ENCODE data around the gene HIPK2. TPM values are rescaled to one million over a fixed set of nuclear protein-coding genes. Genes with fewer than 3 reads are reported as not detected.
A peak's percentile ranks its signal among the peaks of the same experiment; 100 is the strongest.
"Not testable (repeated sequence)": the region's sequence is repeated elsewhere in the genome, so short reads cannot be mapped to it uniquely, and the experiment has no call there.

The HIPK2 gene
- total RNA-seq, 1 donor from 2014 or later, result 72.3 TPM

- Mint-ChIP-seq H3K27me3 (ENCODE audit: low read depth) (no peaks in the 10 kb centered on the region), H3K9me3 (ENCODE audit: low read depth) (no peaks in the 10 kb centered on the region), H3K27ac (ENCODE audit: unreplicated experiment) (peak overlapping the region; percentile 47), H3K4me3 (ENCODE audit: unreplicated experiment) (no peak overlapping the region), H3K4me1 (ENCODE audit: low read depth) (peaks cover 36% of the 10 kb centered on the region), H3K36me3 (ENCODE audit: low read depth) (peaks cover 3% of the 10 kb centered on the region)
- DNase-seq (ENCODE audit: low spot score), result no peak
- TF ChIP-seq CTCF (IDR thresholded peaks at IDR 0.05), result no peak
These were observed 104.6 kb downstream of the HIPK2 start for GRCh38 chr7:139673230-139673629.

GRCh38 chr7:139671967-139672366, 105.8 kb downstream of the HIPK2 start:
- Mint-ChIP-seq H3K36me3 (ENCODE audit: low read depth) (peaks cover 3% of the 10 kb centered on the region), H3K9me3 (ENCODE audit: low read depth) (no peaks in the 10 kb centered on the region), H3K27me3 (ENCODE audit: low read depth) (no peaks in the 10 kb centered on the region), H3K27ac (ENCODE audit: unreplicated experiment) (no peak overlapping the region), H3K4me1 (ENCODE audit: low read depth) (peaks cover 36% of the 10 kb centered on the region), H3K4me3 (ENCODE audit: unreplicated experiment) (no peak overlapping the region)
- no peak for TF ChIP-seq CTCF (IDR thresholded peaks at IDR 0.05)
- no peak for DNase-seq (ENCODE audit: low spot score)

- not testable (repeated sequence) for DNase-seq (ENCODE audit: low spot score); H3K27ac Mint-ChIP-seq (ENCODE audit: unreplicated experiment); H3K4me3 Mint-ChIP-seq (ENCODE audit: unreplicated experiment); H3K9me3 Mint-ChIP-seq (ENCODE audit: low read depth); H3K27me3 Mint-ChIP-seq (ENCODE audit: low read depth); H3K36me3 Mint-ChIP-seq (ENCODE audit: low read depth)
- peaks cover 27% of the 10 kb centered on the region for H3K4me1 Mint-ChIP-seq (ENCODE audit: low read depth)
These were observed 107.1 kb downstream of the HIPK2 start for GRCh38 chr7:139670662-139671061.

- no peak overlapping the region for H3K4me3 Mint-ChIP-seq (ENCODE audit: unreplicated experiment)
- no peaks in the 10 kb centered on the region for H3K27me3 Mint-ChIP-seq (ENCODE audit: low read depth)
- peaks cover 19% of the 10 kb centered on the region for H3K4me1 Mint-ChIP-seq (ENCODE audit: low read depth)
- TF ChIP-seq CTCF (IDR thresholded peaks at IDR 0.05), result no peak
- no peak for DNase-seq (ENCODE audit: low spot score)
- H3K9me3 Mint-ChIP-seq (ENCODE audit: low read depth), result no peaks in the 10 kb centered on the region
- H3K27ac Mint-ChIP-seq (ENCODE audit: unreplicated experiment), result no peak overlapping the region
- peaks cover 12% of the 10 kb centered on the region for H3K36me3 Mint-ChIP-seq (ENCODE audit: low read depth)
These were observed 108.4 kb downstream of the HIPK2 start for GRCh38 chr7:139669106-139670061.

- no peaks in the 10 kb centered on the region for H3K9me3 Mint-ChIP-seq (ENCODE audit: low read depth)
These were observed 110.4 kb downstream of the HIPK2 start for GRCh38 chr7:139667377-139667776.

More at GRCh38 chr7:139667377-139667776, 110.4 kb downstream of the HIPK2 start:
- Mint-ChIP-seq H3K27me3 (ENCODE audit: low read depth) (no peaks in the 10 kb centered on the region), H3K4me1 (ENCODE audit: low read depth) (peaks cover 10% of the 10 kb centered on the region), H3K36me3 (ENCODE audit: low read depth) (peaks cover 17% of the 10 kb centered on the region), H3K4me3 (ENCODE audit: unreplicated experiment) (no peak overlapping the region), H3K27ac (ENCODE audit: unreplicated experiment) (no peak overlapping the region)
- TF ChIP-seq CTCF (IDR thresholded peaks at IDR 0.05), result no peak
- no peak for DNase-seq (ENCODE audit: low spot score)
